Dermis blood vessel endothelial cell (primary cell): ENCODE results near the gene PPP2R5C. TPM values are rescaled to one million over a fixed set of nuclear protein-coding genes. Genes with fewer than 3 reads are reported as not detected.
"Not testable (repeated sequence)": the region's sequence is repeated elsewhere in the genome, so short reads cannot be mapped to it uniquely, and the experiment has no call there.

ENCODE experiments used
- DNase-seq: peaks from one replicate; pipeline ENCODE4 v3.0.0; 2010
- total RNA-seq: library from RNA; depleted of rRNA; stranded (reverse); fragments of >200 nt; gene quantifications from 2 replicates; pipeline ENCODE4 v1.2.3, GENCODE V29; 2014

PPP2R5C gene
- total RNA-seq, 1 donor from 2014 or later = 80.8 TPM

DNA sequence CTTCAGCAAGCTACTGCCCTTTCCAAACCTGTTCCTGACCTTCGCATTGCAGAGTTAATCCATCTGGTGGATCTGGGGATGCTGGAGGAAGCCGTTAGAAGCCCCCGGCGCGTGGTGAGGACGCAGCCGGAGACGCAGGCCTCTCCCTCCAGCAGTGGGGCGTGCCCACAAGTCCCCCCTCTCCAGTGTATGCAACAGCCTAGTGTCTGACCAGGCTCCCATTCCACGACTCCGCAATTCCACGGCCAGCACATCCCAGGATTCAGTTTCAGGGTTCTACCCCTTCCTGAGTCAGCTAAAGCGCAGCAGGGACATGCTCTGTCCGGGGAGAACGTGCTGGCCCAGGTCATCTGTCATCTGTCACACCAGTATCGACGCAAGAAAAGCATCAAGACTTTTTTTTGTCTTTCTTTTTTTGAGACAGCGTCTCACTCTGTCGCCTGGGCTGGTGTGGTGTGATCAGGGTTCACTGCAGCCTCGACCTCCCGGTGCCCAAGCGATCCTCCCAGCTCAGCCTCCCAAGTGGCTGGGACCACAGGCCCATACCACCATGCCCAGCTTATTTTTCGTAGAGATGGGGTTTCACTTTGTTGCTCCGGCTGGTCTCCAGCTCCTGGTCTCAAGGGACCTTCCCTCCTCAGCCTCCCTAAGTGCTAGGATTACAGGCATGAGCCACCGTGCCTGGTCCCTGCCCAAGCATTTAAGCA is 194.8 kb downstream of the PPP2R5C start:
- no peak for DNase-seq

DNA sequence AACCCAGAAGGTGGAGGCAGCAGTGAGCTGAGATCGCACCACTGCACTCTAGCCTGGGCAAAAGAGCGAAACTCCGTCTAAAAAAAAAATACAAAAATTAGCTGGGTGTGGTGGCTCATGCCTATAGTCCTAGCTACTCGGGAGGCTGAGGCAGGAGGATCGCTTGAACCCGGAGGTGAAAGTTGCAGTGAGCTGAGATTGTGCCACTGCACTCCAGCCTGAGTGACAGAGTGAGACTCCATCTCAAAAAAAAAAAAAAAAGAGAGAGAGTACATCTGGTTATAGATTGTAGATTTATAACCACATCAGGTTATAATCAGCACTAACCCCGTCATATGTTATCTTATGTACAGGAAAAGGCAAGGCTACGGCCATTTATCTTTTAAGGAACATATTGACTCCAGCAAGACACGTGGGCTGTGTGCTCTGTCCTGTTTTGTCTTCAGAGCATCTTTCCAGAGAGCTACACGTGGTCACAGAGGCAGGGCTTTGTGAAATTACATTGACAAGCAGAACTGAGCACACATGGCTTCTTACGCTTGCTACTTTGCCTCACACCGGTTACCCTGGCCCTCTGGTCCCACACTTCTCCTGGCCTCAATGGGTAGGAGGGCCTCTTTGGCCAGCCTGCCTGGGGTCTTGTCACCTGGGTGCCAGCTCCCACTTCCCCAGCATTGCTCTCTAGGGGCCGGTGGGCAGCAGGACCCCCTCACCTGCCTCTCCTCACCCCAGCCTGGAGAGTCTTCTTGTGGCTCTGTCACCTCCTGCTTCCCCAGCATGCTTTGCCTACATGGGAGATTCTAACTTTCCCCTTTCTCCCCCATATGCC is 196.1 kb downstream of the PPP2R5C start:
- DNase-seq = no peak

GRCh38 chr14:101958418-101959180 is 197.1 kb downstream of the PPP2R5C start:
- DNase-seq = no peak

DNA sequence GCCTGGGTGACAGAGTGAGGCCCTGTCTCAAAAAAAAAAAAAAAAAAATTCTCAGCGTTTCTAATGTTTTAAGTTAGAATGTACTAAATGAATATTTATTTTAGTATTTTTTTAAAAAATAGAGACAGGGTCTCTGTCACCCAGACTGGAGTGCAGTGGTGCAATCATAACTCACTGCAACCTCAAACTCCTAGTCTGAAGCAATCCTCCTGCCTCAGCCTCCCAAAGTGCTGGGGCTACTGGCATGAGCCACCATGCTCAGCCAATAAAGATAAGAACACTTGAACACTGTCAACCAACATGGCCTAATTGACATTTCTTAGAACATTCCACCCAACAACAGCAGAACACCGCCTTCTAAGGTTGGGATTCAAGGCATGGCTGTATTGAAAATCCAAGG is 197.8 kb downstream of the PPP2R5C start:
- no peak for DNase-seq

- DNase-seq = peak; percentile 52
Observed at GRCh38 chr14:101960225-101960624, 198.7 kb downstream of the PPP2R5C start.

GRCh38 chr14:101961011-101961721 is 199.7 kb downstream of the PPP2R5C start:
- peak; percentile 91 for DNase-seq

- no peak for DNase-seq
Observed at GRCh38 chr14:101961746-101962502, 200.4 kb downstream of the PPP2R5C start.

DNA sequence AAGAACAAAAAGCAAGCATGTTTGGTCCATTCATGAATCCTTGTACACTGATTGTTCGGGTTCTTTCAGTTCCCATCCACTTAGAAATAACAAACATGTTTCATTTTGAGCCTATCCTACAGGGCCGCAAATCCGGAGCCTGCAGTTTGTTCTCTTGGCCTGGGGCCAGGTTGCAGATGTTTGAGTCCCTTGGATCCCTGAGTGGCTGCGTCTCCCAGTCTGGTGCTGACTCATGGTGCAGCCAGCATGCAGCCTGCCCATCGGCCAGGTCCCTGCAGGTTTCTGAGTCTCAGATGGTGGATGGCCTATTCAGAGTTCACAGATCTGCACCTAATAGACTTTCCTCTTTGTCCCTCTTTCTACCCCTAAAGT is 201.0 kb downstream of the PPP2R5C start:
- DNase-seq = peak; percentile 68

DNA sequence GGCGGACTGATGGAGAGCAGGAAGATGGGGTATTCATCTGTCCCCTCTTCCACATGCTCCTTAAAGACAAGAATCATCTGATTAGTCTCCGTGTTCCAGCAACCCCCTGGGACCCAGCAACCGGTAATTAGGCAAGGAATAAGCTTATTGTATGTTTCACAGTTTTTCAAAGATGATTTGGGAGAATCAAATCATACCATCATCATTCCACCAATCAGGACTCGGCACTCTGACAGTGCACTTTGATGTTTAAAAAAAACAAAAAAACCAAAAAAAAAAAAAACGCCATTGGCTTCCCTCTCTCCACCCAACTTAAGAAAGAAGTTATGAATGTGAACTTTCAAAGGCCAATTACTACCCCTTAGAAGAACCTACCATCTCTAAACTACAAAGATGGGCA is 201.5 kb downstream of the PPP2R5C start:
- no peak for DNase-seq

DNA sequence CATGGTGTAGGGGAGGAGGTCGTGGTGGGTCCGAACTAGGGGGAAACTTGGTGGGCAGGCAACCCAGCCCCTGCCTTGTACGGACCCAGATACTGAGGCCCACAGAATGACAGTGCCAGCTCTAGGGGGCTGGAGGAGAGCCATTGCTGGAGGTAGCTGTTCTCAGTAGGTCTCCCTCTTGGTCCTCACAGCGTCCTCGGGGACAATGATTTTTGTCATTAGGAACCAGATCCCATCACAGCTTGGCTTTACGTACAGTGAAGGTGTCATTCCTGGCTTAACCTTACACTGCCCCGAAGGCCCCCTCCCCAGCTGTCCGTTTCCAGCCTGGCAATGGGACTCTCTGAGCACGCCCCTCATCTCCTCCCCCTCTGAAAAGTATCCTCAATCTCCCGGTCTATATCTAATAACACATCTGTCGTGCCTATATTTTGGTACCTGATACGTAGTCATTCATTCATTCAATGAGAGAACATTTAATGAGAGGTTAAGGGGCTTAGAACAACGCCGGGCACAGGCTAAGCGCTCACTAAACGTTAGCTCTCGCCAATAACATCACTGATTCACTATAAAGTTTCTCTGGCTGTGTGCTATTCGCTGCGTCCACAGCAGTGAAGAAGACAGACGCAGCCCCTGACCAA is 202.3 kb downstream of the PPP2R5C start:
- no peak for DNase-seq

- DNase-seq = peak; percentile 96
Observed at GRCh38 chr14:101964297-101965180, 203.0 kb downstream of the PPP2R5C start, which contains the start of gene DYNC1H1. DYNC1H1 (plus strand) TSS chr14:101964573; CDS start chr14:101964692, 119 bp downstream.

DNA sequence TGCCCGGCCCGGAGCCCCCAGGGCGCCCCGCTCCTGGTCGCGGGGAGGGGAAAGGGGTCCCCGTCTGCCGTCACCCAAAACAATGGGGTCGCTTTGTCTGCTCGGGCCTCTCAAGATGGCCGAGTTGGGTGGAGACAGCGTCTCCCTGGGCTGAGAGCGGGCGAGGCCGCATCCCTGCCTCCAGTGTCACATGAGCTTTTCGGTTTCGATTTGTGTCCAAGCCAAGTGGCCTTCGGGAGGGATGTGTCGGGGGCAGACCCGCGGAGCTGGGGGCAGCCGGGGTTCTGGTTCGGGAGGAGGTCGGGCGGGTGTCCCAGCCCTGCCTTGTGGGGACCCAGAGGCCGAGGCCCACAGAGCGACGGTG is 203.7 kb downstream of the PPP2R5C start:
- peak; percentile 75 for DNase-seq

- peak; percentile 33 for DNase-seq
Observed at GRCh38 chr14:101965770-101966722, 204.5 kb downstream of the PPP2R5C start.

GRCh38 chr14:101966742-101967141 is 205.2 kb downstream of the PPP2R5C start:
- no peak for DNase-seq

DNA sequence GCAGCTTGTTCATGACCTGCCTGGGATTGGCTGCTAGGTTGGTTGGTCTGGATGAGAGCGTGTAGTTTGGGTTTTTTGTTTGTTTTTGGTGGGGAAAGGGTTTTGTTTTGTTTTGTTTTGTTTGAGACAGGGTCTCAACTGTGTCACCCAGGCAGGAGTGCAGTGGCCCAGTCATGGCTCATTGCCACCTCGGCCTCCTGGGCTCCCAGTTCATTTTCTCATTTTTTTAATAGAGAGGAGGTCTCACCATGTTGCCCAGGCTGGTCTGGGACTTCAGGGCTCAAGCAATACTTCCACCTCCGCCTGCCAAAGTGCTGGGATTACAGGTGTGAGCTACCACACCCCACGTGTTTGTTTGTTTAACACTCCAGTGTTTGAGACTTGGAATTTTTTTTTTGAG is 206.7 kb downstream of the PPP2R5C start:
- DNase-seq = no peak

DNA sequence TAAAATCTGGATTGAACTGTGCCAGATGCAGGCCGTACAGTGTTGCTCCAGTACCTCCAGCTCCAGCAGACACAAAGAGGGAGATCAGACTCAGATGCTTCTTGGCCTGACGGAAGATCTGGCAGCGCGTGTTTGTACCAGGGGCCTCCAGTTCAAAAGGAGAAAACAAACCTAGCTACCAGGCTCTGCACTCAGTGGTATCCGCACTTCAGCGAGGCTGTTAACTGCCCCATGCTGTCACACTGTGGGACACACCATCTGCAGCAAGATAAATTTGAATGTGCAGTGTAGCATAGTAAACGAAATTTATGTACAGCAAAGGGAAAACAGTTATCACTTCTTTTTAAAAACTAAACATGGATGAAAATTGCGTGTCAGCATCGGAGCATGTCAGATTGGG is 208.0 kb downstream of the PPP2R5C start:
- no peak for DNase-seq

- no peak for DNase-seq
Observed at GRCh38 chr14:101970830-101971400, 209.4 kb downstream of the PPP2R5C start.

DNA sequence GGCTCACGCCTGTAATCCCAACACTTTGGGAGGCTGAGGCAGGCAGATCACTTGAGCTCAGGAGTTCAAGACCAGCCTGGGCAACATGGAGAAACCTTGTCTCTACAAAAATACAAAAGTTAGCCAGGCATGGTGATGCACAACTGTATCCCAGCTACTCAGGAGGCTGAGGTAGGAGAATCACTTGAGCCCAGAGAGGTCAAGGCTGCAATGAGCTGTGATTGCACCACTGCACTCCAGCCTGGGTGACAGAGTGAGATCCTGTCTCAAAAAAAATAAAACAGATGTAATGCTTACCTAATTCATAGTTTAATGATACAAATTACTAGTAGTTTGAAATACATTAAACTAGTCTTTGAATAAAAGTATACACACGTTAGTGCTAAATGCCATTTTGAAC is 209.9 kb downstream of the PPP2R5C start:
- not testable (repeated sequence) for DNase-seq
